ENCODE data around the gene NELFB.
A peak's percentile ranks its signal among the peaks of the same experiment; 100 is the strongest.
"Not testable (repeated sequence)": the region's sequence is repeated elsewhere in the genome, so short reads cannot be mapped to it uniquely, and the experiment has no call there.

NELFB gene

DNA sequence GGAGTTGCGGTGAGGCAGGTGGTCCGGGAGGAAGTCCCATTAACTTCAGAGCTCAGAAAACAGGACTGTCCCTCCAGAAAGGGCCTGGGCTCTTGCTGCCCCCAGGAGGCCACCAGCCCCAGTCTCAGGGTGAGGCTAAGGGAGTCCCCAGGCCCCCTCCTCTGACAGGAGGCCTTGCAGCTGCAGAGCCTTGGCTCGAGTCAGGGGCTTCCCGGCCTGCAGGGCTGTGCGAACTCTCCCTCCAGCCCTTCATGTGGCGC lies 7.3 kb upstream of the NELFB start:
- no peak for DNase-seq

DNA sequence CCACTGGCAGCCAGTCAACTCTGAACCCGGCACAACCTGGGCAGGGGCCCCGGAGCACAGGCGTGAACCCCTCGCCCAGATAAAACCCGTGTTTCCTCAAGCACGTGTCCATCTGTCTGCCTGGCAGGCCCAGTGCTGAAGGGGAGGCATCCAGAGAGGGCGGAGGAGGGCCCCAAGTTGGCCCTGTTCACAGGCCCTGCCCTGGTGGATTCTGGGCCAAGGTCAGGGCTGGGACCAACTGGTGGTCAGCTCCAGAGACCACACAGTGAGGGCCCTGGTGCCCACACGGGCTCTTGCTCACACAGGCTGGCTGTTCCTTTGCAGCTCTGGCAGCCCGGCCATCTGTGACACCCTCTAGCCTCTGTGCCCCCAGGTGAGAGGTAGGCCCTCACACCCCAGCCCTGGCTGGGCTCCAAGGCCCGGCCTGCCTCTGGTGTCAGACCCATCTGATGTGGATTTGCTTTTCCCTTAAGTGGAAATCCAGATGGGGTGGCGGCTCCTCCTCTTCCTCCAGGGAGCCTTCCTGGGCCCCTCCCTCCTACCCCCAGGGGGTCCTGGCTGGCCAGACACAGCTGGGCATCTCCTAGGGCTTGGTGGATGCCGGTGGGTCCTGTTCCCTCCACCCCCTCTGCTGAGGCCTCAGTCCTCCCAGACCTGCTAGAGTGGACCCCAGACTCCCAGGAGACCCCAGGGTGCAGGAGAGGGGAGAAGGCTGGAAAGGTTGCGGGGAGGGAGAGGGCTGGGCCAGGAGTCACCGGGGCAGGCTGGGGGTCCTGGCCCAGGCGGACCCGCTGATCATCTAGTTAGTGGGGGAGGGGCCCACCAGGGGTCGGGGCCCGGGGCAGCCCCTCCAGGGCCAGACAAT lies 4.6 kb upstream of the NELFB start:
- no peak for DNase-seq

DNA sequence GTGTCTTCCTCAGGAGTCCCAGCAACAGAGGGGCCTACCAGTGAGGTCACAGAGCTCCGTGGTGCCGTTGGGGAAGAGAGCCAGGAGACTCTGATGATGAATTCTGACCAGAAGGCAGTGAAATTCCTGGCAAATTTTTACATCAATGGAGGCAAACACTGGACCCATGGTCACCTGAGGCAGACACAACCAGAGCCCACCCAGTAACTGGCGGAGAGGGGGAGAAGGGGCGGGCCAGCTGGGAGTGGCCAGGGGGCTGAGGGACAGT lies 4.0 kb upstream of the NELFB start, which contains the start of gene STPG3:
Gene STPG3, plus strand, starts transcription at position 93 of the 268 bp plus-strand sequence. Its CDS starts 1 bp downstream, at position 94.
- DNase-seq, result no peak

GRCh38 chr9:137251490-137252268 lies 3.4 kb upstream of the NELFB start:
- no peak for DNase-seq

- DNase-seq, result no peak
Measured at GRCh38 chr9:137252555-137253506, 2.3 kb upstream of the NELFB start.

GRCh38 chr9:137253717-137254623 lies 1.2 kb upstream of the NELFB start:
- DNase-seq, result no peak

- DNase-seq, result peak; percentile 73
Measured at GRCh38 chr9:137255448-137256114, 454 bp downstream of the NELFB start.

GRCh38 chr9:137256362-137256761 lies 1.2 kb downstream of the NELFB start:
- DNase-seq, result no peak

DNA sequence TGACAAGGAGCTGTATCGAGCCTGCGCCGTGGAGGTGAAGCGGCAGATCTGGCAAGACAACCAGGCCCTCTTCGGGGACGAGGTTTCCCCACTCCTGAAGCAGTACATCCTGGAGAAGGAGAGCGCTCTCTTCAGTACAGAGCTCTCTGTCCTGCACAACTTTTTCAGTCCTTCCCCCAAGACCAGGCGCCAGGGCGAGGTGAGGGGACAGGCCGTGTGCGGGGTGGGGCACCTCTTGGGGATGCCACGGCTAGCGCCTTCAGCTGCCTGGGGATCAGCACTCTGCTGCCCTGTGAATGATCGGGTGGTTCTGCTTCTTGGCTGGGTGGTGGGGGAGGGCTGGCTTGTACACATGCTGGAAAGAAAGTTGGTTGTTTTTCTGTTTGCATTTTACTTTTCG lies 1.7 kb downstream of the NELFB start:
- no peak for DNase-seq

DNA sequence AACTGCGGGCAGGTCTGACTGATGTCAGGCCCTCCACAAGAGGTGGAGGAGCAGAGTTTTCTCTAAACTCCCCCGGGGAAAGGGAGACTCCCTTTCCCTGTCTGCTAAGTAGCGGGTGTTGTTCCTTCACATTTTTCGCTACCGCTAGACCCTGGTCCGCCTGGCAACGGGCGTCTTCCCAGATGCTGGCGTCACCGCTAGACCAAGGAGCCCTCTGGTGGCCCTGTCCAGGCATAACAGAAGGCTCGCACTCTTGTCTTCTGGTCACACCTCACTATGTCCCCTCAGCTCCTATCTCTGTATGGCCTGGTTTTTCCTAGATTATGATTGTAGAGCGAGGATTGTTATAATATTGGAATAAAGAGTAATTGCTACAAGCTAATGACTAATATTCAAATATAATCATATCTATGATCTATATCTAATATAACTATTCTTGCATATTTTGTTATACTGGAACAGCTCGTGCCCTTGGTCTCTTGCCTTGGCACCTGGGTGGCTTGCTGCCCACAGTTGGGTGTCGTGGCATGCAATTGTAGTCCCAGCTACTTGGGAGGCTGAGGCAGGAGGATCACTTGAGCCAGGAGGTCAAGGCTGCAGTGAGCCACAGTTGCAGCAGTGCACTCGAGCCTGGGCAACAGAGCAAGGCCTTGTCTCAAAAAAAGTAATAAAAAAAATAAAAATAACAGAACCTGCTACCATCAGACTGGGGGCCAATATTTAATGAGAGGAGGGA lies 7.2 kb downstream of the NELFB start:
- not testable (repeated sequence) for DNase-seq

- DNase-seq, result no peak
Measured at GRCh38 chr9:137262909-137263285, 7.8 kb downstream of the NELFB start.

DNA sequence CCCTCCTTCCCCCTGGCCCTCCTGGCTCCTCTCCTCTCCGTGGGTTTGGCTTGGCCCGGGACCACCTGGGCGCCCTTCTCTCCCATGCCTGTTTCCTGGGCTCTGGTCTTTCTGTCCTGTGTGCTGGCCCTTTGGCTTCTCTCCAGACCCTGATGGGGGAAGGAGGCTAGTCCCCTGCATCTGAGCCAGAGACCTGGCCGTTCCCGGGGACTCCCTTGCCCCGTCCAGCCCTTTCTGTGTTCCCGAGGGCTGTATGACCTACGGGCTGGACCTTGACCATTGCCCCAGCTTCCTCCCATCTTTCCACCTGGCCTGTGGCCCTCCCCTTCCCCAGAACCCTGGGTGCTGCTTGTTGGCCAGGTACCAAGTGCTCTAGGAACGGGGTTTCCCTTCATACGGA lies 8.4 kb downstream of the NELFB start:
- DNase-seq, result no peak

GRCh38 chr9:137264067-137264466 lies 8.9 kb downstream of the NELFB start:
- no peak for DNase-seq

DNA sequence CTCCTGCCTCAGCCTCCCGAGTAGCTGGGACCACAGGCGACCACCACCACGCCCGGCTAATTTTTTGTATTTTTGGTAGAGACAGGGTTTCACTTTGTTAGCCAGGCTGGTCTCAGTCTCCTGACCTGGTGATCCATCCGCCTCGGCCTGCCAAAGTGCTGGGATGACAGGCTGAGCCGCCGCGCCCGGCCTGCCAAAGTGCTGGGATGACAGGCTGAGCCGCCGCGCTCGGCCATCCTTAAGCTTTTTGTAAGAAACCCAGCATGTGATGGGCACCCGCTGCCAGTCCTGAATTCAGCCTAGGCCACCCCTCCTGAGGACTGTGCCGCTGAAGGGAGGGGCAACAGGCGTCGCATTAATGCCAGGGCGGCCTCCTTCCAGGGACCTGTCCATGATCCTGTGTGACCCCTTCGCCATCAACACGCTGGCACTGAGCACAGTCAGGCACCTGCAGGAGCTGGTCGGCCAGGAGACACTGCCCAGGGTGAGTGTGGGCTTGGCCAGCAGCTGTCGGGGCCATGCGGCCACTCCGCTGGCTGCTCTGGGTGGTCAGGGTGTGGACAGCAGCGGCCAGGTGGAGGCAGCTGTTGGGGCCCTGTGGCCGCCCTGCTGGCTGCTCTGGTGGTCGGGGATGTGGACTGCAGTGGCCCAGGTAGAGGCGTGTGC lies 10.5 kb downstream of the NELFB start:
- DNase-seq, result no peak

- no peak for DNase-seq
Measured at GRCh38 chr9:137266162-137266527, 11.0 kb downstream of the NELFB start.

DNA sequence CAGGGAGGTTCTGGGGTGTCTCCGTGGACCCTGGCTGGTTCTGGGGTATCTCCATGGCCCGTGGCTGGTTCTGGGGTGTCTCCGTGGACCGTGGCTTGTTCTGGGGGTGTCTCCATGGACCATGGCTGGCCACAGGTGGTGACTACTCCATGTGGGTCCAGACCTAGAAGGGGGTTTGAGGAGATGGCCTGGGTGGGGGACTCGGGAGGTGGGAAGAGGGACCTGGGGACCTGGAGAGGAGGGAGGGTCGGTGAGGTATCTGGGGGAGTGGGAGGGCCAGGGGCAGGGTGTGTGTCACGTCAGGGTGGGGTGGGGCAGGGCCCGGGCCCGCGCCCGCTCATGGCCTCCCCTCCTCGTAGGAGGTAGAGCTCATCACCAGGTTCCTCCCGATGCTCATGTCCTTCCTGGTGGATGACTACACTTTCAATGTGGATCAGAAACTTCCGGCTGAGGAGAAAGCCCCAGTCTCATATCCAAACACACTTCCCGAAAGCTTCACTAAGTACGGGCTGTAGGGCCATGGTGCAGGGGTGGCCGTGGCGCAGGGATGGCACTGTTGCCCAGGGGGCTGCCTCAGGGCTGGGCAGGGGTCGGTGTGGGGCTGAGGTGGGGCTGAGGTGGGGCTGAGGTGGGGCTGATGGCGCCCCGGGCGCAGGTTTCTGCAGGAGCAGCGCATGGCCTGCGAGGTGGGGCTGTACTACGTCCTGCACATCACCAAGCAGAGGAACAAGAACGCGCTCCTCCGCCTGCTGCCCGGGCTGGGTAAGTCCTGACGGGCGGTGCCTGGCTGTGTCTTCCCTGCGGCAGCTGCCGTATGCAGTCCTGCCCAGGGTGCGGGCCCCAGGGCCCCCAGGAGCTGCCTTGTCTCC lies 11.7 kb downstream of the NELFB start:
- DNase-seq, result no peak

- no peak for DNase-seq
Measured at GRCh38 chr9:137267933-137268355, 12.8 kb downstream of the NELFB start.

DNA sequence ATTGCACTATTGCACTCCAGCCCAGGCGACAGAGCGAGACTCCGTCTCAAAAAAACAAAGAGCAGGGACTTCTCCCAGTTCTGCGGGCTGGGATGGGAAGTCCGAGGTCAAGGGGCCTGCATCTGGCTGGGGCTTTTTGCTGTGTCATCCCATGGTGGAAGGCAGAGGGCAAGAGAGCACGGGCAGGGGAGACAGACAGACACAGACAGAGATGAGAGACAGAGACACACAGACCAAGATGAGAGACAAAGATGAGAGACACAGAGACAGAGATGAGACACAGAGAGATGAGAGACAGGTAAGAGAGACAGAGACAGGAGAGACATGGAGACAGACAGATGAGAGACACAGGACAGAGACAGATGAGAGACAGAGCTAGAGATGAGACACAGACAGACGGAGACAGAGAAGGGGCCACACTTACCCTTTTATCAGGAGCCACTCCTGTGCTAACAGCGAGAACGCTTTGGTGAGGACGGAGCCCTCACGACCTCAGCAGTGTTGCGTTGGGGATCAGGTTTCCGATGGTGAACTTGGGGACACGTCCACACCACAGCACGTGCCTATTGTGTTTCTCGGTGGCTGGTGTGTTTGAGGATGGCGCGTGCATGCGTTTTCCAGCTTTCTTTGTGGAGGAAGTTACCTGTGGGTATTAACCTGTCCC lies 13.5 kb downstream of the NELFB start:
- DNase-seq, result peak; percentile 16

DNA sequence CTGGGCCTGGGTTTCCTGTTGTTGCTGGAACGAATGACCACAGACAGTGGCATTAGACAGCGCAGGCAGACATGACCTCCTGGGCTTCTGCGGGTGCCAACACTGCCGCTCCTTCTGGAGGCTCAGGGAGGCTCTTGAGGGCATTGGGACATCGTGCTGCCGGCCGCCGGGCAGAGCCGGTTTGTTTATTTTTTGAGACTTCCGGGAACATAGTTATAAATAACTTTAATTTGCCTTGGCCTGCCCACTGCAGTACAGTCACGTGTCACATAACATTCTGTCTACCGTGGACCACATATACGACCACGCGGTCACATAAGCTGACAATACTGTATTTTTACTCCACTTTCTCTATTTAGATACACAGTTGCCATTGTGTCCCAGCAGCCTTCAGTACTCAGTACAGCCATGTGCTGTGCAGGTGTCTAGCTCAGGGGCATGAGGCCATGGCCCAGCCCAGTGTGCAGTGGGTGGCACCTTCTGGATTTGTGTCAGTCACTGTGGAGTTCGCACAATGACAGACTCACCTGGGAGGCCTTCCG lies 14.2 kb downstream of the NELFB start:
- DNase-seq, result no peak
